ENCODE results near the gene CORT. TPM values are rescaled to one million over a fixed set of nuclear protein-coding genes. Genes with fewer than 3 reads are reported as not detected.

CORT gene
- total RNA-seq, 2 donors from 2014 or later: 0.42 to 0.52 TPM

- H3K9me3 ChIP-seq (ENCODE audit: control insufficient read depth, low read length, poor library complexity, severe bottlenecking): no peaks in the 10 kb centered on the region
- no peaks in the 10 kb centered on the region for H3K27me3 Mint-ChIP-seq
- H3K4me3 Mint-ChIP-seq: peak overlapping the region; percentile 91
- DNase-seq (peak; percentile 57 to 80 (median 58)), ATAC-seq (peak; percentile 87)
- H3K36me3 Mint-ChIP-seq (ENCODE audit: low read depth): no peaks in the 10 kb centered on the region
- peak overlapping the region; percentile 84 for H3K27ac Mint-ChIP-seq
- peaks cover 32% of the 10 kb centered on the region for H3K4me1 Mint-ChIP-seq
Observed at GRCh38 chr1:10494754-10495474, 45.1 kb downstream of the CORT start.

DNA sequence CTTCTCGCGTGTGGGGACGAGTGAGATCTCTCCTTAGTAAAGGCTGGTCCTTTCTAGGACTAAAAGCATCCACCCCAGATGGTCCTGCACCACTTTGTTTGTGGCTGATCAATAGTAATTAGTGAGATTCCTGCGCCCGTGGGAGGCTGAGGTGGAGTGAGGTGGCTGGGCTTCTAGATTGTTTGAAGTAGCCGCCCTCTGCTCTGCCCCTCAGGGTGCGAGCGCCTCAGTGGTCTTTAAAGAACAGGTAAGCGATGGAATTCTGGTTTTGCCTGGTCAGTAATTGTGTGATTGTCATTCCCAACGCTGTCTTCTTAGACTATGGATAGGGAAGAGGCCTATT is 45.6 kb downstream of the CORT start:
- ATAC-seq: no peak
- H3K9me3 ChIP-seq (ENCODE audit: control insufficient read depth, low read length, poor library complexity, severe bottlenecking): no peaks in the 10 kb centered on the region
- DNase-seq: no peak
- Mint-ChIP-seq H3K27me3 (no peaks in the 10 kb centered on the region), H3K36me3 (ENCODE audit: low read depth) (no peaks in the 10 kb centered on the region), H3K27ac (peak overlapping the region; percentile 84), H3K4me1 (peaks cover 30% of the 10 kb centered on the region), H3K4me3 (peak overlapping the region; percentile 91)

- DNase-seq: no peak
- Mint-ChIP-seq H3K27ac (peak overlapping the region; percentile 84), H3K27me3 (no peaks in the 10 kb centered on the region), H3K4me3 (peak overlapping the region; percentile 19), H3K4me1 (peaks cover 30% of the 10 kb centered on the region), H3K36me3 (ENCODE audit: low read depth) (no peaks in the 10 kb centered on the region)
- no peak for ATAC-seq
- H3K9me3 ChIP-seq (ENCODE audit: control insufficient read depth, low read length, poor library complexity, severe bottlenecking): no peaks in the 10 kb centered on the region
Observed at GRCh38 chr1:10495952-10496351, 46.1 kb downstream of the CORT start.

DNA sequence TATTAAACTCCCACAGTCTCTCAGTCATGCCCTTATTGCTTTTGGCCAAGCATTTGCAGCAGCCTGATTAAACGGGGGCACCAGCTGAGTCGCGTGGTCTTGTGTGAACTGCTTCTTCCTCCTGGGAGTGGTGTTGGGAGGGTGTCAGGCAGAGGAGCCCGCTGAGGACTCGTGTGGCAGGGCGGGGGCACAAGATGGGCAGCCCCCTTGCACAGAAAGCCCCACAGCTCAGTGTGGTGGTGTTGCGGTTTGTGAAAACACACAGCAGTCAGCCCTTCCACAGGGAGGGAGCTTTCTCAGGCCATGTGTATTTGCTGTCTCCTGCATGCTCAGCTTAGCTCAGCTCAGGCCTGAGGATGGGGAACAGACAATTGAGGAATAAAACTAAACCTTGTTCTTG is 47.3 kb downstream of the CORT start:
- Mint-ChIP-seq H3K4me1 (peaks cover 35% of the 10 kb centered on the region), H3K4me3 (no peak overlapping the region), H3K36me3 (ENCODE audit: low read depth) (no peaks in the 10 kb centered on the region), H3K27ac (peak overlapping the region; percentile 84), H3K27me3 (no peaks in the 10 kb centered on the region)
- ATAC-seq (no peak), DNase-seq (no peak)
- no peaks in the 10 kb centered on the region for H3K9me3 ChIP-seq (ENCODE audit: control insufficient read depth, low read length, poor library complexity, severe bottlenecking)

- no peak overlapping the region for H3K4me3 Mint-ChIP-seq
- ATAC-seq (no peak), DNase-seq (no peak)
- H3K36me3 Mint-ChIP-seq (ENCODE audit: low read depth): no peaks in the 10 kb centered on the region
- no peaks in the 10 kb centered on the region for H3K27me3 Mint-ChIP-seq
- H3K27ac Mint-ChIP-seq: no peak overlapping the region
- H3K4me1 Mint-ChIP-seq: peaks cover 30% of the 10 kb centered on the region
- no peaks in the 10 kb centered on the region for H3K9me3 ChIP-seq (ENCODE audit: control insufficient read depth, low read length, poor library complexity, severe bottlenecking)
Observed at GRCh38 chr1:10498231-10498630, 48.4 kb downstream of the CORT start.

Other genes with a start within 250 kb of the CORT start
- gene KIF1B, start 239.5 kb upstream of the CORT start, total RNA-seq: 10 to 100 TPM; 10.9 to 13.3 TPM
- gene PGD, start 51.0 kb upstream of the CORT start, total RNA-seq: 10 to 100 TPM; 22.7 to 40.0 TPM
- 1 to 10 TPM; 3.8 to 6.3 TPM for gene CENPS, start 19.6 kb upstream of the CORT start, total RNA-seq
- gene DFFA, start 22.5 kb downstream of the CORT start, total RNA-seq: 10 to 100 TPM; 14.6 to 15.1 TPM
- gene PEX14, start 24.9 kb downstream of the CORT start, total RNA-seq: 10 to 100 TPM; 16.0 TPM

All from T-helper 17 cell (primary cell).